Esophagus squamous epithelium (tissue), 4 donors: ENCODE measurements around the gene SLBP.

Source experiments
- POLR2A ChIP-seq, 4 donors: fragments of 450-650 bp; IDR thresholded peaks; one replicate each; pipeline ENCODE4 v1.6.1; 2017; ENCODE audit warnings: antibody characterized with exemption in 4 of 4, mild to moderate bottlenecking in 4 of 4, moderate library complexity in 3 of 4
- TF ChIP-seq, protein P1 (sequence below), 6 experiments: fragments of 450-650 bp in 4 of 6; fragments of 200-600 bp in 2 of 6; sonication (generic) in 2 of 6; IDR thresholded peaks; one replicate each; pipeline ENCODE4 v1.5.1; 2016 to 2019; ENCODE audit warnings: antibody characterized with exemption in 6 of 6, mild to moderate bottlenecking in 4 of 6, moderate library complexity in 4 of 6

- TF ChIP-seq, protein P1, sequence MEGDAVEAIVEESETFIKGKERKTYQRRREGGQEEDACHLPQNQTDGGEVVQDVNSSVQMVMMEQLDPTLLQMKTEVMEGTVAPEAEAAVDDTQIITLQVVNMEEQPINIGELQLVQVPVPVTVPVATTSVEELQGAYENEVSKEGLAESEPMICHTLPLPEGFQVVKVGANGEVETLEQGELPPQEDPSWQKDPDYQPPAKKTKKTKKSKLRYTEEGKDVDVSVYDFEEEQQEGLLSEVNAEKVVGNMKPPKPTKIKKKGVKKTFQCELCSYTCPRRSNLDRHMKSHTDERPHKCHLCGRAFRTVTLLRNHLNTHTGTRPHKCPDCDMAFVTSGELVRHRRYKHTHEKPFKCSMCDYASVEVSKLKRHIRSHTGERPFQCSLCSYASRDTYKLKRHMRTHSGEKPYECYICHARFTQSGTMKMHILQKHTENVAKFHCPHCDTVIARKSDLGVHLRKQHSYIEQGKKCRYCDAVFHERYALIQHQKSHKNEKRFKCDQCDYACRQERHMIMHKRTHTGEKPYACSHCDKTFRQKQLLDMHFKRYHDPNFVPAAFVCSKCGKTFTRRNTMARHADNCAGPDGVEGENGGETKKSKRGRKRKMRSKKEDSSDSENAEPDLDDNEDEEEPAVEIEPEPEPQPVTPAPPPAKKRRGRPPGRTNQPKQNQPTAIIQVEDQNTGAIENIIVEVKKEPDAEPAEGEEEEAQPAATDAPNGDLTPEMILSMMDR (IDR thresholded peaks at IDR 0.05): no peak
- no peak for TF ChIP-seq POLR2A (IDR thresholded peaks at IDR 0.05)
Observed at GRCh38 chr4:1684506-1685234, 27.4 kb downstream of the SLBP start.
